GM12873 (cell line): ENCODE results near the gene KLHL29.

Experiments
- TF ChIP-seq, protein P1 (sequence below): IDR thresholded peaks from 2 replicates; pipeline ENCODE4 v1.5.1; 2012; ENCODE audit warnings: low read depth, mild to moderate bottlenecking, moderate library complexity, low read length, control low read depth; ENCODE audit not compliant: insufficient read depth; ENCODE audit errors: missing control alignments

The KLHL29 gene

DNA sequence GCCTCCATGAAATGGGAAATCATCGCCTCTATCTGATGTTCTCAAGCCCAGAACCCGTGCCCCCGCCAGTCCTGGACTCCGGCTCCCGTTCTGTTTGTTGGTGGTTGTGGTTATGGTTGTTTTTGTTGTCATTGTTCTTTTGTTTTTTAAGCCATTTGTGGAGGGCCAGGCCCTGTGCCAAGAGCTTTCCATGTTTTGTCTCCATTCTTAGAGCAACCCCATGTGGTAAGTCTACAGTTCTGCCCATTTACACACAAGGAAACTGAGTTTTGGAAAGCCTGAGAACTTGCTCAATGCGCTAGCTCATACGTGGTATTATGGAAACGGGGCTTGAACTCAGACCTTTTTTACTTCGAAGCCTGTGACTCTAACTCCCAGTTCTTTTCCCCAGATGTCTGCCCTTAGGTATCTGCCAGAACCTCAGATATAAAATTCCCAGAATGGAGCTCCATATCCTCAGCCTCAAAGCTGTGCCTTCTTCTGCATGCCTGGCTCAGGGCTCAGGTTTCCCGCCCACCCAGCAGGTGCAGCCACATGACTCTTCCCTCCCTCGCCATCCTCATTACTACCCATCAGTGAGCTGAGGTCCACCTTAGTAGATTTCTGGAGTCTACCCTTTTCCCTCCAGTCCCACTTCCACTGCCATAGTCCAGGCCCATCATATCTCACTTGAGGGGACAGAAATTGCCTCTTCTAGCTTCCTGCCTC is 194.1 kb downstream of the KLHL29 start:
- TF ChIP-seq, protein P1, sequence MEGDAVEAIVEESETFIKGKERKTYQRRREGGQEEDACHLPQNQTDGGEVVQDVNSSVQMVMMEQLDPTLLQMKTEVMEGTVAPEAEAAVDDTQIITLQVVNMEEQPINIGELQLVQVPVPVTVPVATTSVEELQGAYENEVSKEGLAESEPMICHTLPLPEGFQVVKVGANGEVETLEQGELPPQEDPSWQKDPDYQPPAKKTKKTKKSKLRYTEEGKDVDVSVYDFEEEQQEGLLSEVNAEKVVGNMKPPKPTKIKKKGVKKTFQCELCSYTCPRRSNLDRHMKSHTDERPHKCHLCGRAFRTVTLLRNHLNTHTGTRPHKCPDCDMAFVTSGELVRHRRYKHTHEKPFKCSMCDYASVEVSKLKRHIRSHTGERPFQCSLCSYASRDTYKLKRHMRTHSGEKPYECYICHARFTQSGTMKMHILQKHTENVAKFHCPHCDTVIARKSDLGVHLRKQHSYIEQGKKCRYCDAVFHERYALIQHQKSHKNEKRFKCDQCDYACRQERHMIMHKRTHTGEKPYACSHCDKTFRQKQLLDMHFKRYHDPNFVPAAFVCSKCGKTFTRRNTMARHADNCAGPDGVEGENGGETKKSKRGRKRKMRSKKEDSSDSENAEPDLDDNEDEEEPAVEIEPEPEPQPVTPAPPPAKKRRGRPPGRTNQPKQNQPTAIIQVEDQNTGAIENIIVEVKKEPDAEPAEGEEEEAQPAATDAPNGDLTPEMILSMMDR: no peak

DNA sequence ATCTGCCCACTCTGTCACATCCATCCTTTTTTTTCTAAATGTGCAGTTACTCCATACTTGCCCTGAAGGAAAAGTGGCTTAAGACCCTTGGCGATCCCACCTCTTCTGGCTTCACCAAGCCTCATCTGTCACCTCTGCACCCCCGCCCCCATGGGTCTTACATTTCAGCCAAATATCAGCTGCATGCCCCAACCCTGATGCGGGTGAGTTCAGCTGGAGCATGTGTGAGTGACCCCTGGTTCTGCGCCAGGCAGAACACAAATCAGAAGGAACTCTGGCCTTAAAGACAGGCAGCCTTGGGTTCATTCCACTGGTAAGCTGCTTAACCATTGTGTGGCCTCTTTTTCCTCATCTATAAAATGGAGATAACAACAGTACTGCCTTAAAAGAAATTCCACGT is 194.7 kb downstream of the KLHL29 start:
- TF ChIP-seq, protein P1: no peak

DNA sequence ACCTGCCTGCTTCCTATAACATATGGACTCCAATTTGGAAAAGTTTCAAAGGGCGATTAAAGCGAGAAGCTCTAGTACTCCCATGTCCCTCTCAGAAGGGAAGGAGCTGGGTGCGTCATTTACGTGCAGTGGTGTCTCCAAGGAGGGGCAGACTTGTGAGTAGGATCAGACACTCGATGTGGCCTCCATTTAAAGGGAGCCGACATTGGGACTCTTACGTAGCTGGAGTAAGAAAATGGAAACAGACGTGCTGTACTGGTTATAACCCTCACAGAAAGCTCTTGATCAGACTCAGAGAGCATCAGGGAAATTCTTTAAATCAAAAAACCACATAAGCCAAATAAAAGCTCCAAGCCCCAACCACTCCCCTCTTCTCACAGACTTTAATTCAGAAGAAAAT is 198.5 kb downstream of the KLHL29 start:
- TF ChIP-seq, protein P1: no peak

DNA sequence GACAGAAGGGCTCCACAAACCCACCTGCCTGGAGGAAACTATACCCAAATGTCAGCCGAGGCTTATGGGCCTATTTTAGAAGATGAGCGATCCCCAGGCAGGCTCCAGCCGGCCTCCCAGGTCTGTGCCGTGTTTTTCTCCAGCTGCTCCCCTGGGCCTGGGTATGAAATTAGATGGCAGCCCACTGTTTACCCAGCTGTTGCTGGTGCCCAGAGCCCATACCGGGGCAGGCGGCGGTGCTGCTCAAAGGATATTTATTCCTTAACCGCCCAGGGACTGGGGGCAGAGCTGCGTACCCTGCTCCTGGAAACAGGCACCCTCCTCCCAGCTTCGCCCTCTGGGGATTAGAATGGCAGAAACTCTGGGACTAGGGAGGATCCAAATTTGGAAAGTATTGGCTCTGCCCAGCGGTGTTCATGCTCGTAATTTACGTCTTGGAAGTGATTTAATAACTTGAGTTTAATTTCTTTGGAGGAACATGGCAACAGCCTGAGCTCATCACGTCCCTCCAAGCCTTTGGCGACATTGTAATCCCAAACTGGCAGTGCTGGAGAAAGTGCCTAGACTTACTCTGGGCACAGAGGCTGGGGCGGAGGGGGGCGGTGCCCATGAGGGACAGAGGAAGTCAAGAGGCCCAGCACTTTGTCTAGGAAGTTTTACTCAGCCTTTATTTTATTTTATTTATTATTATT is 199.2 kb downstream of the KLHL29 start:
- TF ChIP-seq, protein P1: no peak

DNA sequence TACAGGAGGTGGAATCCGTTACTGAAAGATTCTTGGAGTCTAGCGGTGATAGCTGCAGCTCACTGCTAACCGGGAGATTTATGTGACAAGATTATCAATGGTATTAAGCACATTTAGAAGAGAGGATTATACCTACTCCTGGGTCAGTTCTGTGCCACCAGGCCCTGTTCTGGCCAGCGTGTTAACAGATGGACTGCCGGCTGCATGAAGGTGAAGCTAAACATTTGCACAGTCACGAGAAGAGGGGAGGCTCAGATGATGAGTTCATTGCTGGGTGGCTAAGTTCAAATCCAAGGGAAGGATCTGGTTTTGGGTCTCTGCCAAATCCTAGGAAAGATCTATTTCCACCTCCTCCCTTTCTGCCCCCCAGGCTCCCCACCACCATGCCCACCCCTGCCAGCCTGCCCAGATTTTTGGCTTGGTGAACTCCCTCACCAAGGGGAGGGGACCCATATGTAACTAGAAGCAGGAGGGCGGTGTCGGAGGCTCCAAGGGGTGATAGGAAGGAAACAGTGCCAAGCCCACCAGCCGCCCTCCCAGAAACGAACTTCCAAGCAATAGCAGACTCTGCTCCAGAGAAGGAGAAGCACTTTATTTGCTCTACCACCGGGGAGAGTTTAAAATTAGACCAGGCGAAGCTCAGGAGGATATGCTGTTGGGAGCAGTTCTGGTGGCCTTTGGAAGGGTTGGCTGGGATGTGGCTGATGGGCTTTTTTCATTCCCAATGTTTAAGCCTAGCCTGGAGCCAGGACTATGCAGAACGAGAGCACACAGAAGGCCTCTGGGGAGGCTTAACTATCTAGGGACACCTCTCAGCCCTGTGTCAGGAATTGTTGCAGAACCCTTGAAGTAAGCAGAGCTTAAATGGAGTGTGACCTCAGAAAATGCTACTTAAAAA is 200.5 kb downstream of the KLHL29 start:
- TF ChIP-seq, protein P1: no peak

DNA sequence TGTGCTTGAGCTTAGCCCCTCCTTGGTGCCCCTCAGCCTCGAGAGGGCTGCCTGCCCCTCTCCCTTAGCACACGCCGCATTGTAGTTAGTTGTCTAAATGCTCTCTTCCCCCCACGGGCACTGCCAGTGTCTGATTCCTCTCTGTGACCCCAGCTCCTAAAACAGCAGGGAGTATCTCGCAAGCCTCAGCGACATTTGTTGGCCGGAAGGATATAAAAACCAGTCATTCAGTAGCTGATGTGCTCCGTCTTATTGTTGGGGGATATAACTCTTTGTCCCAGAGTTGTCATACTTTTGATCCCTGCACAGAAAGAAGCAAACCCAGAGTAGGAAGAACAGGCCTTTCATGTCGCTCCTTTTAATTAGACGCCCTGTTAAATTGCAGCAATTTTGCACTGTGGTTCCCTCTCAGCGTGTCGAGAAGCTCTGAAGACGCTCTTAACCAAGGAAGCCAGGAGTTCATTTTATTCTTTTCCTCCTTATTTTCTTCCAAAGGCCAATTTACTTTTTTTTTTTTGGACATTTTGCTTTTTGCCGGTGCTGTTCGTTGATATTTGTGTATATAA is 201.8 kb downstream of the KLHL29 start:
- TF ChIP-seq, protein P1: no peak
